Gastroesophageal sphincter (tissue), 3 donors: ENCODE results near the gene CTNND2.

Experiments
- CTCF ChIP-seq, 4 experiments: fragments of 200-600 bp in 2 of 4; fragments of 450-650 bp in 2 of 4; sonication (generic) in 1 of 4; IDR thresholded peaks; one replicate each; pipeline ENCODE4 v1.5.1; 2017 to 2019; ENCODE audit warnings: antibody characterized with exemption in 4 of 4, mild to moderate bottlenecking in 2 of 4, moderate library complexity in 2 of 4
- EP300 ChIP-seq: sonication (generic); formaldehyde crosslinking; IDR thresholded peaks from one replicate; pipeline ENCODE4 v1.6.1; 2017; ENCODE audit warnings: antibody characterized with exemption, mild to moderate bottlenecking
- POLR2AphosphoS5 ChIP-seq: sonication (generic); formaldehyde crosslinking; IDR thresholded peaks from one replicate; pipeline ENCODE4 v1.6.1; 2017; ENCODE audit warnings: antibody characterized with exemption

GRCh38 chr5:11724940-11725339, 179.3 kb downstream of the CTNND2 start:
- TF ChIP-seq CTCF (IDR thresholded peaks at IDR 0.05) (no peak), EP300 (no peak), POLR2AphosphoS5 (no peak)
